ENCODE measurements around the gene MAJIN.

Gene MAJIN

GRCh38 chr11:64969209-64969608 is 2.7 kb downstream of the MAJIN start:
- peak; percentile 57; the same call in 2 of the 3 replicates for ATAC-seq
- TF ChIP-seq ZC3H10 (CRISPR knock-in tag; IDR thresholded peaks at IDR 0.05) (no peak), PPARA (CRISPR knock-in tag; IDR thresholded peaks at IDR 0.05; ENCODE audit: borderline replicate concordance) (no peak), GLIS3 (CRISPR knock-in tag; IDR thresholded peaks at IDR 0.05) (no peak), ZNF8 (CRISPR knock-in tag; IDR thresholded peaks at IDR 0.05) (no peak), TSHZ2 (CRISPR knock-in tag; IDR thresholded peaks at IDR 0.05) (no peak), ISL1 (CRISPR knock-in tag; IDR thresholded peaks at IDR 0.05) (no peak), TCF4 (CRISPR knock-in tag; IDR thresholded peaks at IDR 0.05; ENCODE audit: borderline replicate concordance) (no peak), CREB5 (CRISPR knock-in tag; IDR thresholded peaks at IDR 0.05; ENCODE audit: low read depth) (no peak), ESRRG (CRISPR knock-in tag; IDR thresholded peaks at IDR 0.05) (no peak), ZFP30 (CRISPR knock-in tag; IDR thresholded peaks at IDR 0.05) (no peak), TOX (CRISPR knock-in tag; IDR thresholded peaks at IDR 0.05; ENCODE audit: borderline replicate concordance) (no peak), CSRNP3 (CRISPR knock-in tag; IDR thresholded peaks at IDR 0.05) (no peak), PATZ1 (CRISPR knock-in tag; IDR thresholded peaks at IDR 0.05; ENCODE audit: borderline replicate concordance) (no peak), ZNF565 (CRISPR knock-in tag; conservative IDR thresholded peaks at IDR 0.05; ENCODE audit: low read depth) (no peak), CSDC2 (CRISPR knock-in tag; IDR thresholded peaks at IDR 0.05) (no peak), ZFP3 (CRISPR knock-in tag; IDR thresholded peaks at IDR 0.05) (no peak)

GRCh38 chr11:64967375-64967774 is 4.5 kb downstream of the MAJIN start:
- TF ChIP-seq GLIS3 (CRISPR knock-in tag; IDR thresholded peaks at IDR 0.05), result no peak
- no peak for TF ChIP-seq CSDC2 (CRISPR knock-in tag; IDR thresholded peaks at IDR 0.05)
- TF ChIP-seq ZC3H10 (CRISPR knock-in tag; IDR thresholded peaks at IDR 0.05), result no peak
- no peak for TF ChIP-seq ESRRG (CRISPR knock-in tag; IDR thresholded peaks at IDR 0.05)
- no peak for TF ChIP-seq CREB5 (CRISPR knock-in tag; IDR thresholded peaks at IDR 0.05; ENCODE audit: low read depth)
- TF ChIP-seq CSRNP3 (CRISPR knock-in tag; IDR thresholded peaks at IDR 0.05), result no peak
- no peak for TF ChIP-seq TCF4 (CRISPR knock-in tag; IDR thresholded peaks at IDR 0.05; ENCODE audit: borderline replicate concordance)
- no peak for TF ChIP-seq ARNTL (CRISPR knock-in tag; IDR thresholded peaks at IDR 0.05; ENCODE audit: borderline replicate concordance, low read depth)
- TF ChIP-seq TSHZ2 (CRISPR knock-in tag; IDR thresholded peaks at IDR 0.05), result no peak
- TF ChIP-seq TOX (CRISPR knock-in tag; IDR thresholded peaks at IDR 0.05; ENCODE audit: borderline replicate concordance), result no peak

More at GRCh38 chr11:64967375-64967774, 4.5 kb downstream of the MAJIN start:
- ATAC-seq, result no peak
